Left lobe of liver (tissue), 1 donor: Measurements from ENCODE around the gene DAZAP2. TPM values are rescaled to one million over a fixed set of nuclear protein-coding genes. Genes with fewer than 3 reads are reported as not detected.

Source experiments
- total RNA-seq: library from RNA; stranded (reverse); gene quantifications from one replicate; pipeline ENCODE4 v1.2.1, GENCODE V29; 2021
- donor health status: DM: no; HTN: yes; CAD: no.

The DAZAP2 gene
- total RNA-seq, 1 donor from 2014 or later, result 74.5 TPM

Other genes starting within 250 kb of the DAZAP2 start
- gene SLC11A2, start 212.4 kb upstream of the DAZAP2 start, total RNA-seq, result 31.2 TPM
- gene LETMD1, start 190.5 kb upstream of the DAZAP2 start, total RNA-seq, result 36.6 TPM
- gene CSRNP2, start 155.2 kb upstream of the DAZAP2 start, total RNA-seq, result 5.7 TPM
- gene TFCP2, start 65.7 kb upstream of the DAZAP2 start, total RNA-seq, result 7.7 TPM
- 7.3 TPM for gene POU6F1, start 20.8 kb upstream of the DAZAP2 start, total RNA-seq
- 4.0 TPM for gene SMAGP, start 31.6 kb downstream of the DAZAP2 start, total RNA-seq
- gene BIN2, start 85.3 kb downstream of the DAZAP2 start, total RNA-seq, result 2.7 TPM
- gene CELA1, start 107.9 kb downstream of the DAZAP2 start, total RNA-seq, result not detected
- 1.7 TPM for gene GALNT6, start 152.6 kb downstream of the DAZAP2 start, total RNA-seq
- gene SLC4A8, start 186.0 kb downstream of the DAZAP2 start, total RNA-seq, result 0.35 TPM